BE2C (cell line): ENCODE measurements around the gene THADA.

Source experiments
- DNase-seq: peaks from one replicate; pipeline ENCODE4 v3.0.0-alpha.2; 2020
- H3K27me3 ChIP-seq: fragments of 250-450 bp; sonication (Bioruptor Pico); 2 replicates; pipeline ENCODE4 v1.5.1; 2020; ENCODE audit warnings: mild to moderate bottlenecking
- H3K36me3 ChIP-seq: fragments of 250-450 bp; sonication (Bioruptor Pico); 2 replicates; pipeline ENCODE4 v1.5.1; 2020; ENCODE audit warnings: mild to moderate bottlenecking
- H3K4me1 ChIP-seq: fragments of 250-450 bp; sonication (Bioruptor Pico); 2 replicates; pipeline ENCODE4 v1.5.1; 2020
- H3K4me3 ChIP-seq: 2 replicates; pipeline ENCODE4 v1.5.1; 2011; ENCODE audit warnings: low read depth, low read length
- H3K9me3 ChIP-seq: fragments of 250-450 bp; sonication (Bioruptor Pico); 2 replicates; pipeline ENCODE4 v1.5.1; 2020
- TF ChIP-seq, protein P1 (sequence below): IDR thresholded peaks from 2 replicates; pipeline ENCODE4 v1.5.1; 2012; ENCODE audit warnings: mild to moderate bottlenecking, low read depth, low read length

Gene THADA

DNA sequence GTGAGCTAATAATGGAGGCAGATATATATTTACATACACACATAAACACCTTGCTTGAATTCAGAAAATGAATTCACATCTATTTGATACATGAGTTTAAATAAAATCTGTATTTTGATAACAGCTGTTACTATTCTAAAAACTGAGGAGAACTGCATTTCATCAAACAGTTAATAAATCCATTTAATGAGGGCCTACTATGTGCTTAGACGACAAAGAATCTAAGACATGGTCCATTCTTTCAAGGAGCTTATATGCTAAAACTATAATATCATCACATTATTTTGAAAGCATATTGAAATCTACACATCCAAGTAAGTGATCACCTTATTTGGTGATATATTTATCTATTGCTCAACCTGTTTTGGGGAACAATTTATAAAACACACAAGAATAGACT is 278.6 kb downstream of the THADA start:
- no peak overlapping the region for H3K4me3 ChIP-seq
- peaks cover 39% of the 10 kb centered on the region for H3K4me1 ChIP-seq
- no peaks in the 10 kb centered on the region for H3K36me3 ChIP-seq
- TF ChIP-seq, protein P1, sequence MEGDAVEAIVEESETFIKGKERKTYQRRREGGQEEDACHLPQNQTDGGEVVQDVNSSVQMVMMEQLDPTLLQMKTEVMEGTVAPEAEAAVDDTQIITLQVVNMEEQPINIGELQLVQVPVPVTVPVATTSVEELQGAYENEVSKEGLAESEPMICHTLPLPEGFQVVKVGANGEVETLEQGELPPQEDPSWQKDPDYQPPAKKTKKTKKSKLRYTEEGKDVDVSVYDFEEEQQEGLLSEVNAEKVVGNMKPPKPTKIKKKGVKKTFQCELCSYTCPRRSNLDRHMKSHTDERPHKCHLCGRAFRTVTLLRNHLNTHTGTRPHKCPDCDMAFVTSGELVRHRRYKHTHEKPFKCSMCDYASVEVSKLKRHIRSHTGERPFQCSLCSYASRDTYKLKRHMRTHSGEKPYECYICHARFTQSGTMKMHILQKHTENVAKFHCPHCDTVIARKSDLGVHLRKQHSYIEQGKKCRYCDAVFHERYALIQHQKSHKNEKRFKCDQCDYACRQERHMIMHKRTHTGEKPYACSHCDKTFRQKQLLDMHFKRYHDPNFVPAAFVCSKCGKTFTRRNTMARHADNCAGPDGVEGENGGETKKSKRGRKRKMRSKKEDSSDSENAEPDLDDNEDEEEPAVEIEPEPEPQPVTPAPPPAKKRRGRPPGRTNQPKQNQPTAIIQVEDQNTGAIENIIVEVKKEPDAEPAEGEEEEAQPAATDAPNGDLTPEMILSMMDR = no peak
- H3K27me3 ChIP-seq = no peaks in the 10 kb centered on the region
- H3K9me3 ChIP-seq = no peaks in the 10 kb centered on the region
- DNase-seq = no peak

DNA sequence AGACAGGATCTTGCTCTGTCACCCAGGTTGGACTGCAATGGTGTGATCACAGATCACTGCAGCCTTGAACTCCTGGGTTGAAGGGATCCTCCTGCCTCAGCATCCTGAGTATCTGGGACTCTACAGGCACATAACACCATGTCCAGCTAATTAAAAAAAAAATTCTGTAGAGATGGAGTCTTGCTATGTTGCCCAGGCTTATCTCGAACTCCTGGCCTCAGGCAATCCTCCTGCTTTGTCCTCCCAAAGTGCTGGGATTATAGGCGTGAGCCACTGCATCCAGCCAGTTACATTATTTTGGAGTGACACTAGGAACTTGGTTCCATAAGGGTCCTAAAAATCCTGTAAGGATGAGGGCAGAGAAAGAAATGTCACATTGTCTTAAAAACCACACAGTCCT is 280.4 kb downstream of the THADA start:
- Histone ChIP-seq H3K4me3 (no peak overlapping the region), H3K9me3 (no peaks in the 10 kb centered on the region), H3K4me1 (peaks cover 38% of the 10 kb centered on the region), H3K36me3 (no peaks in the 10 kb centered on the region), H3K27me3 (no peaks in the 10 kb centered on the region)
- no peak for DNase-seq
- TF ChIP-seq, protein P1 = no peak

DNA sequence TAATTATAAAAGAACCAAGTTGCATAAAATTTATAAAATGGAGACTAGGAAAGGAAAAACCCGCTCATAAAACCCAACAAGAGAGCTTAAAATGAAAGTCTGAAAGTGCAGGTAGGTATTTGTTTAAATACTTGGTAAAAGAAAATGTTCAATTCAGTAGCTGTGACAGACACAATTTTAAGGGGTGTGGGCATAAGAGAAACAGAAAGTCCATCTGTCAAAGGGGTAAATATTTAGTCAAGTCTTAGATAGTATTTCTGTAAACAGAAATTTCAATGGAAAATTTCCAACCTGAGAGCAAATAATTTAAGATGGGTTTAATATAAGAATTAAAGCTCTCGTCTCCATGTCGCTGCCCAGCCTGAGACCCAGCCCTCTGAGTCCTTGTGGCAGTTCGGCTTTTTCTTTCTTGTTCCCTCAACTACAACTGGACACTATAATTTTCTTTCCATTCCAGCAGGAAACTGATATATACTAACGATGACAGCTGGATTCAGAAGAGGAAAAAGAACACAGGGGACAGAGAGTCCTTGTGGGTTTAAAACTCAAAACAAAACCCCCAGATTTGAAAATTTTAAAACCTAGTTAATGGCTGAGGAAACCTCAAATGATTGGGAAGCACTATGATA is 281.4 kb downstream of the THADA start:
- no peaks in the 10 kb centered on the region for H3K27me3 ChIP-seq
- H3K4me1 ChIP-seq = peaks cover 29% of the 10 kb centered on the region
- DNase-seq = no peak
- TF ChIP-seq, protein P1 = no peak
- no peaks in the 10 kb centered on the region for H3K9me3 ChIP-seq
- no peak overlapping the region for H3K4me3 ChIP-seq
- H3K36me3 ChIP-seq = no peaks in the 10 kb centered on the region

DNA sequence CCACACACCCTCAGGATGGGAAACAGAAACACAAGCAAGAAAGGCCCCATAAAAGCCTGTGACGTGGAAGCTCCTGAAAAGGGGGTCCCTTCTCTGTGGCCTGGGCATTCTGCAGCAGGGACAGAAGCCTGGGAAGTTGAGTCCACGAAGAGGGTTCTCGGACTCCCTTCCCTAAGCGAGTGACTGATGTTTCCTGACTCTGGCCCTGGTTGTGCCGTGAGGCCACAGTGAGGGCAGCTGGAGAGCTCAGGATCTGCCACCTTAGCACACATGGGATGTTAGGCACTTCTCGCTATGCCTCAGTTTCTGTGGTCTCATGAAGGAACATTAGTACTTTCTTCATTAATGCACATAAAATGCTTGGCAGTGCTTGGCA is 282.2 kb downstream of the THADA start:
- TF ChIP-seq, protein P1 = no peak
- Histone ChIP-seq H3K4me1 (peaks cover 23% of the 10 kb centered on the region), H3K9me3 (no peaks in the 10 kb centered on the region), H3K36me3 (no peaks in the 10 kb centered on the region), H3K27me3 (no peaks in the 10 kb centered on the region), H3K4me3 (no peak overlapping the region)
- no peak for DNase-seq

- no peaks in the 10 kb centered on the region for H3K27me3 ChIP-seq
- peak; percentile 53 for DNase-seq
- TF ChIP-seq, protein P1 = no peak
- H3K36me3 ChIP-seq = no peaks in the 10 kb centered on the region
- no peaks in the 10 kb centered on the region for H3K9me3 ChIP-seq
- peaks cover 19% of the 10 kb centered on the region for H3K4me1 ChIP-seq
- H3K4me3 ChIP-seq = no peak overlapping the region
These were observed 282.8 kb downstream of the THADA start for GRCh38 chr2:43312755-43313641.

DNA sequence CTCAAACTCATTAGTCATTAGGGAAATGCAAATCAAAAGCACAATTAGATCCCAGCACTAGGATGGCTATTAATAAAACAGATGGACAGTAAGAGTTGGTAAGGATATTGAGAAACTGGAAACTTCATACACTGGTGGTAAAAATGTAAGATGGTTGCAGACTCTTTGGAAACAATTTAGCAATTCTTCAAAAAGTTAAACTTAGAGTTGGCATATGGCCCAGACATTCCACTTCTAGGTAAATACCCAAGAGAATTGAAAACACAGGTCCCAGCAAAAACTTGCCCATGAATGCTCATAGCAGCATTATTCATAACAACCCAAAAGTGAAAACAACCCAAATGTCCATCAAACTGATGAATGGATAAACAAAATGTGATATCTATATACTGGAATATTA is 284.6 kb downstream of the THADA start:
- H3K9me3 ChIP-seq = no peaks in the 10 kb centered on the region
- no peaks in the 10 kb centered on the region for H3K27me3 ChIP-seq
- TF ChIP-seq, protein P1 = no peak
- H3K36me3 ChIP-seq = no peaks in the 10 kb centered on the region; the same call in 1 of the 2 replicates
- no peak overlapping the region for H3K4me3 ChIP-seq
- H3K4me1 ChIP-seq = peaks cover 19% of the 10 kb centered on the region
- DNase-seq = no peak
